ENCODE measurements around the gene HYI.

The HYI gene

GRCh38 chr1:43445606-43446387 lies 7.9 kb downstream of the HYI start:
- no peak for DNase-seq (ENCODE audit: low spot score)

- DNase-seq (ENCODE audit: low spot score), result no peak
Measured at GRCh38 chr1:43444836-43445235, 8.9 kb downstream of the HYI start.

GRCh38 chr1:43444151-43444828 lies 9.4 kb downstream of the HYI start:
- DNase-seq (ENCODE audit: low spot score), result no peak

GRCh38 chr1:43443197-43443946 lies 10.4 kb downstream of the HYI start:
- no peak for DNase-seq (ENCODE audit: low spot score)

- no peak for DNase-seq (ENCODE audit: low spot score)
Measured at GRCh38 chr1:43442756-43443155, 11.0 kb downstream of the HYI start.

GRCh38 chr1:43441894-43442637 lies 11.7 kb downstream of the HYI start:
- no peak for DNase-seq (ENCODE audit: low spot score)

GRCh38 chr1:43441166-43441893 lies 12.4 kb downstream of the HYI start:
- no peak for DNase-seq (ENCODE audit: low spot score)

GRCh38 chr1:43440358-43440757 lies 13.4 kb downstream of the HYI start:
- no peak for DNase-seq (ENCODE audit: low spot score)

GRCh38 chr1:43439781-43440180 lies 13.9 kb downstream of the HYI start:
- DNase-seq (ENCODE audit: low spot score), result no peak

GRCh38 chr1:43438953-43439581 lies 14.7 kb downstream of the HYI start:
- no peak for DNase-seq (ENCODE audit: low spot score)

- DNase-seq (ENCODE audit: low spot score), result no peak
Measured at GRCh38 chr1:43438576-43438952, 15.2 kb downstream of the HYI start.

GRCh38 chr1:43438006-43438405 lies 15.7 kb downstream of the HYI start:
- DNase-seq (ENCODE audit: low spot score), result no peak

- no peak for DNase-seq (ENCODE audit: low spot score)
Measured at GRCh38 chr1:43437031-43437973, 16.4 kb downstream of the HYI start.

- no peak for DNase-seq (ENCODE audit: low spot score)
Measured at GRCh38 chr1:43436371-43436770, 17.4 kb downstream of the HYI start.

GRCh38 chr1:43435146-43436145 lies 18.3 kb downstream of the HYI start:
- DNase-seq (ENCODE audit: low spot score), result no peak

GRCh38 chr1:43434256-43434655 lies 19.5 kb downstream of the HYI start:
- no peak for DNase-seq (ENCODE audit: low spot score)

GRCh38 chr1:43432907-43433306 lies 20.8 kb downstream of the HYI start:
- DNase-seq (ENCODE audit: low spot score), result no peak

GRCh38 chr1:43432171-43432860 lies 21.4 kb downstream of the HYI start:
- no peak for DNase-seq (ENCODE audit: low spot score)

All from SK-N-DZ (cell line).